Measurements from ENCODE around the gene NPAS3. TPM values are rescaled to one million over a fixed set of nuclear protein-coding genes. Genes with fewer than 3 reads are reported as not detected.

Gene NPAS3
- total and polyA plus RNA-seq, 7 donors: 0.04 to 1.5 (median 0.39) TPM

GRCh38 chr14:33754261-33754660 is 815.6 kb downstream of the NPAS3 start:
- intact Hi-C loops (cut with DNase I): no loop called here
- Histone ChIP-seq H3K9me3 (no peaks in the 10 kb centered on the region), H3K27ac (no peak overlapping the region), H3K36me3 (ENCODE audit: insufficient read depth in 1 of 2, low read depth in 1 of 2) (no peaks in the 10 kb centered on the region), H3K4me3 (no peak overlapping the region), H3K4me1 (no peaks in the 10 kb centered on the region), H3K27me3 (ENCODE audit: insufficient read depth in 3 of 3, low read length in 2 of 3) (no peaks in the 10 kb centered on the region)
- 81 to 90% (median 84%) methylated on average over 4 of the region's 4 CpGs for WGBS, 3 donors
- DNase-seq (no peak), ATAC-seq (no peak)
- TF ChIP-seq CTCF (IDR thresholded peaks at IDR 0.05): no peak

GRCh38 chr14:33755358-33755757 is 816.7 kb downstream of the NPAS3 start:
- Histone ChIP-seq H3K27me3 (ENCODE audit: insufficient read depth in 3 of 3, low read length in 2 of 3) (no peaks in the 10 kb centered on the region), H3K4me1 (no peaks in the 10 kb centered on the region), H3K4me3 (no peak overlapping the region), H3K27ac (no peak overlapping the region), H3K9me3 (no peaks in the 10 kb centered on the region), H3K36me3 (ENCODE audit: insufficient read depth in 1 of 2, low read depth in 1 of 2) (no peaks in the 10 kb centered on the region)
- 82 to 87% (median 86%) methylated on average over 5 of the region's 5 CpGs for WGBS, 3 donors
- TF ChIP-seq CTCF (IDR thresholded peaks at IDR 0.05): no peak
- intact Hi-C loops (cut with DNase I): no loop called here
- ATAC-seq (no peak), DNase-seq (no peak)

- DNase-seq (no peak), ATAC-seq (no peak)
- 46 to 100% (median 87%) methylated on average over 1 of the region's 1 CpG for WGBS, 3 donors
- no peaks in the 10 kb centered on the region for H3K36me3 ChIP-seq (ENCODE audit: insufficient read depth in 1 of 2, low read depth in 1 of 2)
- H3K27me3 ChIP-seq (ENCODE audit: insufficient read depth in 3 of 3, low read length in 2 of 3): no peaks in the 10 kb centered on the region
- TF ChIP-seq CTCF (IDR thresholded peaks at IDR 0.05): no peak
- no peaks in the 10 kb centered on the region for H3K9me3 ChIP-seq
- no peak overlapping the region for H3K27ac ChIP-seq
- H3K4me1 ChIP-seq: no peaks in the 10 kb centered on the region
- no peak overlapping the region for H3K4me3 ChIP-seq
- intact Hi-C loops (cut with DNase I): no loop called here
Observed at GRCh38 chr14:33756833-33757232, 818.2 kb downstream of the NPAS3 start.

GRCh38 chr14:33758547-33758946 is 819.9 kb downstream of the NPAS3 start:
- no peak overlapping the region for H3K27ac ChIP-seq
- no peaks in the 10 kb centered on the region for H3K36me3 ChIP-seq (ENCODE audit: insufficient read depth in 1 of 2, low read depth in 1 of 2)
- H3K4me3 ChIP-seq: no peak overlapping the region
- intact Hi-C loops (cut with DNase I): no loop called here
- DNase-seq (no peak), ATAC-seq (no peak)
- no peaks in the 10 kb centered on the region for H3K4me1 ChIP-seq
- no peaks in the 10 kb centered on the region for H3K27me3 ChIP-seq (ENCODE audit: insufficient read depth in 3 of 3, low read length in 2 of 3)
- H3K9me3 ChIP-seq: no peaks in the 10 kb centered on the region
- no peak for TF ChIP-seq CTCF (IDR thresholded peaks at IDR 0.05)

- WGBS, 3 donors: 28 to 41% (median 36%) methylated on average over 4 of the region's 4 CpGs
- Histone ChIP-seq H3K9me3 (no peaks in the 10 kb centered on the region), H3K4me3 (no peak overlapping the region), H3K4me1 (no peaks in the 10 kb centered on the region), H3K27me3 (ENCODE audit: insufficient read depth in 3 of 3, low read length in 2 of 3) (peaks cover 0 to 2% (median 0%) of the 10 kb centered on the region in 3 donors), H3K36me3 (ENCODE audit: insufficient read depth in 1 of 2, low read depth in 1 of 2) (no peaks in the 10 kb centered on the region), H3K27ac (no peak overlapping the region)
- intact Hi-C loops (cut with DNase I): no loop called here
- DNase-seq: no peak
- TF ChIP-seq CTCF (IDR thresholded peaks at IDR 0.05): no peak
- ATAC-seq: no peak
Observed at GRCh38 chr14:33762161-33762851, 823.6 kb downstream of the NPAS3 start.

Measured in psoas muscle (tissue), 8 donors.